ENCODE measurements around the gene ATP9A. TPM values are rescaled to one million over a fixed set of nuclear protein-coding genes. Genes with fewer than 3 reads are reported as not detected.
"Not testable (repeated sequence)": the region's sequence is repeated elsewhere in the genome, so short reads cannot be mapped to it uniquely, and the experiment has no call there.

ATP9A gene
- total RNA-seq, 1 donor from 2014 or later: 48.8 TPM

DNA sequence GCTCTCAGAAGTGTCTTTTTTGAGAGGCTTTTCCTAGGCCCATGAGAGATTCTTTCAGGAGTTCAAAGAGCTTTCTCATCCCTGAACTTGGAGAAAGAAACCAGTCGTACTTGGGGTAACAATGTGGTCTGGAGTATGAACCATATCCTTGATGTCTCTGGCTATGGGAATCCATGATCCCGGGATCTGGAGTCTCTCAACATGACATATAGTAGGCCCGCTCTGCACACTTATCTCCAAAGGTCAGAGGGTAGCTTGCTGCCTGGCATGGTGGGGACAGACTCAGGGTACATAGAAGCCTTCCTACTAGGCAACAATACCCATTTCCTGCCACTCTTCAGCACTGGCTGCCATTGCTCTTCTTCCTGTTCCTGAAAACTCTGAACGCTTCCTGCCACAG is 183.5 kb downstream of the ATP9A start:
- no peak for DNase-seq (ENCODE audit: extremely low read depth, low read depth, low spot score)

- no peak for DNase-seq (ENCODE audit: extremely low read depth, low read depth, low spot score)
Observed at GRCh38 chr20:51584116-51584515, 184.1 kb downstream of the ATP9A start.

DNA sequence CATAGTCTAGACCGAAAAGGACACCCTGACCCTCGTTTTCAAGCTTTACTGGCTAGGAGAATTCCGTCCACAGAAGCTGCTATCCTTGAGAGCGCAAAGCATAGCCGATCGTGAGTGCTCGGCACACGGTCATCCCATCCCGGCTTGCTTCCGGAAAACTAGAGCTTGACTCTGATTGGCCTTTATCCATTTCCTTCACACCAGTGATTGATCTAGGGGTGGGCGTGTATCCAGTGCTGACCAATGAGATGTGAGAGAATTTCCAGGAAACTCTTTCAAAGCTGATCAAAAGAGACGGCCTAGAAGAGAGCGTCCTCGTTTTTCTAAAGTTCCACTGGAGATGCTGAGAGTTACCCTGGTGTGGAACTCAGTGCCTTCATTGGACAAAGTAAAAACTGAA is 184.7 kb downstream of the ATP9A start:
- no peak for DNase-seq (ENCODE audit: extremely low read depth, low read depth, low spot score)

DNA sequence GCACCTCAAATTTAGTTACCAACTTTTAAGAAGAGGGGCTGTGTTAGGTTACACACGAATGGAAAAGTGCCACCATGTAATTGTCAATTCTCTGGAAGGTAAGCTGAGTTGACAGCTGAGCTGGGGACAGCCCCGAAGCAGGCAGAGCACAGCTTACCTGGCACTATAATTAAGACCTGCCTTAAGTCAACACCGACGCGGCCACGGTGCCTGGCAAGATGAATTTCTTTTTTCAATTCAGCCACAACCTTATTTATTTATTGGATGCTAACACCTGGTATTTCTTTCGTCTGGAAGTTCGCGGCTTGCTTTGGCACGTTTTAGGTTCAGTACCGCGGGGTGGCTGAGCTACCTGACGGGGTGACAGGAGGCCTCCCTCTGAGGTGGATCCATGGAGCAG is 185.1 kb downstream of the ATP9A start:
- no peak for DNase-seq (ENCODE audit: extremely low read depth, low read depth, low spot score)

GRCh38 chr20:51581571-51581970 is 186.6 kb downstream of the ATP9A start:
- DNase-seq (ENCODE audit: extremely low read depth, low read depth, low spot score): no peak

- no peak for DNase-seq (ENCODE audit: extremely low read depth, low read depth, low spot score)
Observed at GRCh38 chr20:51579137-51579536, 189.1 kb downstream of the ATP9A start.

GRCh38 chr20:51578145-51578459 is 190.1 kb downstream of the ATP9A start:
- DNase-seq (ENCODE audit: extremely low read depth, low read depth, low spot score): no peak

DNA sequence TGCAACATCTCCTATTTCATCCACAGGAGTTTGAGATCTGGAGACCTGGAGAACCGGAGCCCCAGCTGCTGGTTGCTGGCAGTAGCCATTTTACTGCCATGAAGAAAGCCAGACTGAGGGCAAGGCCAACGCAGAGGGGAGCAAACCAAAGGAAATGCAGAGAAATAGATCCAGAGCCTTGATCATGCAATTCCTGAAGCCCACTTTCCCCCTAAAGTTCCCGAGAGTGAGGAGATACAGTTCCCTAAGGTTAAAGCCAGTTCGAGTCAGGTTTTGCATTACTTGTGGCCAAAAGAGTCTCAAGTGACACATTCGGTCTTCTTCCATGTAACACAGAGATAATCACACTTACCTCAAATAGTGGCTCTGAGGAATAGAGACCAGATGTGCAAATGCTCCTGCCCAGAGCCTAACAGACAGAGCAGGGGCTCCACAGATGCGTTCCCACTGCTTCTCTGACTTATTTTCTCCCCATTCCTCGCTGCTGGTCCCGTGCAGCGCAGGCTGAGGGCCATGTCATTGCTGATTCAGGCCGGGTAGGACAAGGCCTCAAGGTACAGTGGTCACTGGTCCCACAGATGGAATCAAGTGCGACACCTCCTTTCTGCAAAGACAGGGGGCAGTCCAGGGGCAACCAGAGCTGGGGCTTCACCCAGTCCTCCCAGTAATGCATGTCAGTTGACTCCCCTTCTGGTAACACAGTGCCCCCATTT is 190.6 kb downstream of the ATP9A start:
- no peak for DNase-seq (ENCODE audit: extremely low read depth, low read depth, low spot score)

GRCh38 chr20:51575486-51575885 is 192.7 kb downstream of the ATP9A start:
- no peak for DNase-seq (ENCODE audit: extremely low read depth, low read depth, low spot score)

- DNase-seq (ENCODE audit: extremely low read depth, low read depth, low spot score): no peak
Observed at GRCh38 chr20:51574248-51575033, 193.7 kb downstream of the ATP9A start.

DNA sequence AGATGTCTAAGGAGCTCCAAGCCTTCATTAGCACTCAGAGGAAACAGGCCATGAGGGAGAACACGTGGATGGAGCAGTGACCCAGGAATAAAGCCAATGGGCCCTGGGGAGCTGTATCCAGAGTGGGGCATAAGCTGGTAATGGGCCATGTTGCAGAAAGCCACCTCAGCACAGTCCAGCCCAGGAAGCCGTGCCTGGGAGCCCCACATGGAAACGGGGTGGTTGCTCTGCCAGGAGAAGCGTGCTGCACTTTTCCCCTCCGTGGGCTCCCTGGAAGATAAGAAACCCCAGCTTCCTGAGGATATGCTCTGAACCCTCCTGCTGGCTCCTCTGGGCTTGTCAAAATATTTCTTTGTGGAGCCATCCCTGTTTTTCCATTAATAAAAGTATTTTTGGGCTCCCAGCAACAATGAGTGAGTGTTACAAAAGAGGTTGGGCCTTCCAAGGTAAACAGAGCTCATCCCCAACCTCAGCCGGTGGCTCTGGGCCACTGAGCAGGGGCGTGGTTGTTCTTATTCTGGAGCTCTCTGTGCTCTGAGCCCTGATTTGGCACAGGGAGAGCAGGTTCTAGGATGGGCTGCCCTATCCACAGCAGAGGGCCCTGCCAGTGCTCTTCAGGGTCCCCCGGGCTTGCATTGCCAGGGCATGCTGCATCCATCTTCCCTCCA is 194.5 kb downstream of the ATP9A start:
- no peak for DNase-seq (ENCODE audit: extremely low read depth, low read depth, low spot score)

DNA sequence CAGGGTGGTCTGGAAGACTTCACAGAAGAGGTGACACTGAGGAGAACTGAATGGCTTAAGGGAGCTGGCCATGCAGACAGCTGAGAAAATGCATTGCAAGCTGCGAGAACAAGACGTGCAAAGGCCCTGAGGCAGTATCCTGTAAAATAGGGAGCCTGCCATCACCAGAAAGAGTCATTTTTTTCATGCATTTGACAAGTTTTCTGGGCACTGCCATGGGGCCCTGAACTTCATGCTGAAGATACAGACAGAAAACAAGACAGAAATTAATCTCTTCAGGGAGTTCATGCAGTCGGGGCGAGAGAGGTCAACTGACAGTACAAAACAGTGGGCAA is 196.8 kb downstream of the ATP9A start:
- no peak for DNase-seq (ENCODE audit: extremely low read depth, low read depth, low spot score)

DNA sequence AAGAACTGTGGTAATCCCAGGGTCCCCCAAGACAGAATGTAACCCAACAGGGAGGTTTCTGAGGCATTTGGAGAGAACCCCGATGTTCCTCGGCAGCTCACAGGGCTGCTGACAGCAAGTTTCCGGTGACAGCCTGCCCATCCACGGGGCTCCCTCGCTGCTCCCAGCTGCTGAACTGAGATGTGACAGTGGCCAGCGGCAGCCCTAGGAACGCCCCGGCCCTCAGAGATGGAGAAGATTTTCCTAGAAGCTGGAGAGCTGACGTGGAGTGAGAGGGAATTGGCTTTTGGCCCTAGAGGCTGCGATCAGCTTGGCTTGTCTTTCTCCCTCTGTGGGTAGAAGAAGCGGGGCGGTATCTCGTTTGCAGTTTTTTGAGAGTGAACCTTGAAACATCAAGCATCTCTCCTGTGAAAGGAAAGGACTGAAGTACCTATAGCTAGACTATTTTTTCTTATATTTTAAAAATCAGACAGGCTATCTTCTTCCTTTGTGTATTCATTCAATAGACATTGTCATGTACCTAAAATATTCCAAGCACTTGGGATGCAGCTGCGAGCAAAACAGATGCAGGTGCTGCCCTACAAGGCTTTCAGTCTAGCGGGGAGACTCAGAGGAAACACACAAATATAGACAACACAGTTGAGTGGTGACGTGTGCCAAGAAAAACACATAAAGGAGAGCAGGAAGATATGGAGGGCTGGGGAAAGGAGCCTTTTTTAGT is 197.3 kb downstream of the ATP9A start:
- no peak for DNase-seq (ENCODE audit: extremely low read depth, low read depth, low spot score)

DNA sequence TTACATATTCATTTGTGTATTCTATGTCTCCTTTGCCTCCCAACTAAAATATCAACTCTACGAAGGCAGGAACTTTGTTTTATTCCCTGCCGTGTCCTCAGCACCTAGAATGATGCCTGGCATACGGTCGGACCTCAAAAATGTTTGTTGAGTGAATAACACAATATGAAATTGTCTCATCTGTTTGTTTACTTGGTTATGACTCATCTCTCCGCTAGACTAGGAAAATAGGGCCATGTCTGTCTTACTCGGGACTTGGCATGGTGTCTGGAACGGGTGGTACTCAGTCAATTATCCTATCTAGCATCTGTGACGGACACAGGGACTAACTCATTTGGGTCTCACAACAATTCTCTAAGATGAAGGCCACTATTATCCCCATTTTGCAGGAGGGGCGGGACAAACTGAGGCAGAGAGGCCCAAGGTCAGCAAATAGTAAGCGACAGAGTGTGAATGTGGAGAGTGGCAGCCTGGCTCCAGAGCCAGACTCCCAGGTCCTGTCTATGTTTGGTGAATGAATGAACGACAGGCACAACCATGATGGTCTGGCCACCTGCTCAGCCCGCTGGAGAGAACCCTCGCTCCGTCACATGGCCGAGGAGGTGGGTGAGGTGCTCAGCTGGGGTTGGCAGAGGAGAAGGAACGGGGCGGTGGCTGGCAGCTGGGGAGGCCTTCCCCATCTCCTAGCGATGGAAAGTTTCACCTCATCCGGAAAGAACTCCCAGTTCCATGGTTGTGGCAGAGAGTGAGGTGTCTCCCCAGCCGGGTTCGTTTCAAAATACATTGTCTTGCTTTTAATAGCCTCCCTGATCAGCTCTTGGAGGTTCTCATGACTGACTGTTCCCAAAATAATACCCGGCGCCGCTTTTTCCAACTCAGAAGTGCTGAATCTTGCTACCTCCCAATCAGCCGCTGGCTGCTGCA is 198.1 kb downstream of the ATP9A start:
- DNase-seq (ENCODE audit: extremely low read depth, low read depth, low spot score): no peak

GRCh38 chr20:51568533-51568932 is 199.7 kb downstream of the ATP9A start:
- DNase-seq (ENCODE audit: extremely low read depth, low read depth, low spot score): not testable (repeated sequence)

GRCh38 chr20:51567622-51568021 is 200.6 kb downstream of the ATP9A start:
- no peak for DNase-seq (ENCODE audit: extremely low read depth, low read depth, low spot score)

DNA sequence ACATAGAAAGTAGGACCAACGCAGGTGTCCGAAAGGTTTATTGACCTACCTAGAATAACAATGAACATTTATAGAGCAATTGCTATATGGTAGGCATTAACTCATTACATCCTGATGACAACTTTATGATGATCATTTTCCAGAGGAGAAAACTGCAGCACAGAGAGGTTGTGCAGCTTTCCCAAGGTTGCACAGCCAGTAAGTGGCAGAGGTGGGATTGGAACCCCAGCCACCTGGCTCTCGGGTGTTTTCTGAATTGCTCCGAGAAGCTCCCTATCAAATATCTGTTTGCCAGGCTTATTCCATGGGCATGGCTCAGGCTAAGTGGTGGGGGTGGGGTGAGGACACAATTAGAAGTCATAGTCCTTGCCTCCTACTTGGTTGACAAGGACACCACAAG is 201.6 kb downstream of the ATP9A start:
- no peak for DNase-seq (ENCODE audit: extremely low read depth, low read depth, low spot score)

DNA sequence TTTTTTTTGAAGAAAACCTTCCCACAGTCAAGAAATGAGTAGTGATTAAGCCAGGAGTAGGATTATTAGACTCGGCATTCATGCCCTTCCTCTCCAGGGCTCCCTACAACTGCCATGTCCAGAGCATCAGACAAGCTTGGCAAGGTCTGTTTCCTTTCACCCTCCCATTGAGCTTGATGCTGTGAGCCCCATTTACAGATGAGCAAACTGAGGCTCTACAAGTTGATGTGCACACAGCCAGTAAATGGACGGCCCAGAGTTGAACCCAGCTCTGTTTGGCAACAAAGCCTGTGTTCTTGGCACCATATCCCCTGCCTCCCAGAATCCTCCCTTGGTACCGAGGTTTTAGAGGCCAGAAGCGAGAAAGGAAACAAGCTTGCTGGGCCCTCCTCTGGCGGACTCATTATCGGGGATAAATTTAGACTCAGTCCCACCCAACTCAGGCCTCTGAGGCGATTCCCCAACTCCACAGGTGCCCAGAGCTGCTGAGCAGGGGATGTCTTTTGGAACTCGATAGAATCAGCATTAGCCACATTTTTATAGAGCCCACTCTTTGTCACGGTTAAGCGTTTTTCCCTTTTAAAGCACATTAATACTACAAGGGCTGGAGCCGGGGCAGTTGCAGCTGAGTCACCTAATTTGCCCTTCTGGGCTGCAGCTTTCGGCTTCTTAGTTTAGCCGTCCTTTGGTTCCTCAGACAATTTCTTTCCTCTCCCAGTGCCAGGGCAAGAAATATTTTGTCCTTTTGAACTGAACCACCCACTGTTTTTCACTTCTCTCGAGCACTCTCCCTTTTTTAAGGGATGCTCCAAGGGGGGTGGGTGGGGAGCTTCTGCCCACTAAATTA is 202.7 kb downstream of the ATP9A start:
- DNase-seq (ENCODE audit: extremely low read depth, low read depth, low spot score): no peak
